HG03039 (cell line): ENCODE results near the gene MEGF10.

Experiments
- ATAC-seq: cut with Tn5 transposase; IDR thresholded peaks from one replicate; pipeline ENCODE4 v1.9.1; 2021; ENCODE audit warnings: mild to moderate bottlenecking, moderate library complexity; ENCODE audit not compliant: unreplicated experiment

Gene MEGF10

DNA sequence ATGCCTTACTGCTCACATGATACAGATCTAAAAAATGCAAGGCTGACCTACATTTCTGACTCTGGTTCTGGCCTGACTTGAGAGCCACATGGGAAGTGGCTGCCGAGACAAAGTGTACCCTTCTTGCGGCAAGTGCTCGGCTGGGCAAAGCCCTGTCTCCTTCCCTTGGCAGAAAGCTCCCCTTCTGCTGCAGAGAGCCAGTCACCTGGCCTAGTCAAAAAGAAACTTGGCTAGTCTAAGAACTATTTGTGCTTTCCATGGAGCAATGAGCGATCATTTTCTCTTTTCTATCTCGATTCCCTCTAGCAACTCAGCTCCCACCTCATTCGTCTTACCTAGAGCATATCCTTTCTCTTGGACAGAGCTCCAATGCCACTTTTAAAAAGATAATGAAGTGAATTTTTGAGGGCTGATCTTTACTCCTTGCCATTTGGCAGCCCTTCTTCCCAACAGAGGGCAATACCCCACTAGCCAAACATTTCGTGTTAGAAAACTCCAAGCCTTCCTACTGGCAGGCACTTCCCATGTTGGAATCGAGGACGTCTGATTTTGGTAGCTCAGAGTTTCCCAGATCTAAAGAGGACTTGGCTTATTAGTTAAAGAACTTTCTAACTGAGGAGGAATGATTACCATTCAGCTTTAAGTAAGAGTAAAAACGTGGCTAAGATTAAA lies 118.8 kb downstream of the MEGF10 start:
- no peak for ATAC-seq

DNA sequence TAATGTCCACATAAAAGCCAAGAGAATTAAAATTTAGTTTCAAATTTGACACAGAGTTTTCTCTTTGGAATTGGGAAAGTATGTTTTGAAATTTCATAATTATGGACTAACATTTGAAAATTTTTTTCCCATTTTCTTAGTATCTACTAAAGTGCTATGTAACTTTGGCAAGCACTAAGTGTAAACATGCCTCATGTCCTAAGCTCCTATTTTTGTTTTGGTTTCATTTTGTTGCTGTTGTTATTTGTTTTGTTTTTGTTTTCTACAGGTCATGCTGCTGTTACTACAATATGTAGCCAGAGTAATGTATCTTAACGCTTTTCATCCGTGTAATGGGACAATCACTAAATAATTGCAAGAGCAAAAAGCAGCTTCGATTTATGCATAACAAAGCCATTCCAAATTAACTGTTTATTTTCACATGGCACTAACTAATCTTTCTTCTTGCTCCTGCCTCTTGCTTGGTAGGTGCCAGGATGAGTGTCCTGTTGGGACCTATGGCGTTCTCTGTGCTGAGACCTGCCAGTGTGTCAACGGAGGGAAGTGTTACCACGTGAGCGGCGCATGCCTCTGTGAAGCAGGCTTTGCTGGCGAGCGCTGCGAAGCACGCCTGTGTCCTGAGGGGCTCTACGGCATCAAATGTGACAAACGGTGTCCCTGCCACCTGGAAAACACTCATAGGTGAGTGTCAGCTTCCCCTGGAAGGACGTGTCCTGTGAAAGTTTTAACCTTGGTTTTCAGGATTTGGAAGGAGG lies 119.5 kb downstream of the MEGF10 start:
- ATAC-seq, result no peak

DNA sequence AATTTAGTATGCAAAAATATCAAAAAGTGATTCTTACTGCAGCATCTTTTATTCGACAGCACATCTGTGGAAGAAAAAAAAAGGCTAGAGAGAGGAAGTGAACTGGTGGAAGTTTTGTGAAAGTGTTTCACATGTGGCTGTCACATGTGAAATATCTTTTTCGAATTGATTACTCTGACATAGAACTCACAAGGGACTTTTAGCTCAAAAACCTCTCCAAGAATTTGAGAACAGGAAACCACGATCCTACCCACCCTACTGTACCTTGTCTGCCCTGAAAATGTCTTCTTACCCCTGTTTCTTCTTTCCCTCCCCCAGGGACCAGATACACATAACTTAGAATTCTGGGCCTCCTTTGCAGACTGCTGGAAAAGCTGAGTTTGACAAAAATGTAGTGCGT lies 120.4 kb downstream of the MEGF10 start:
- ATAC-seq, result no peak

DNA sequence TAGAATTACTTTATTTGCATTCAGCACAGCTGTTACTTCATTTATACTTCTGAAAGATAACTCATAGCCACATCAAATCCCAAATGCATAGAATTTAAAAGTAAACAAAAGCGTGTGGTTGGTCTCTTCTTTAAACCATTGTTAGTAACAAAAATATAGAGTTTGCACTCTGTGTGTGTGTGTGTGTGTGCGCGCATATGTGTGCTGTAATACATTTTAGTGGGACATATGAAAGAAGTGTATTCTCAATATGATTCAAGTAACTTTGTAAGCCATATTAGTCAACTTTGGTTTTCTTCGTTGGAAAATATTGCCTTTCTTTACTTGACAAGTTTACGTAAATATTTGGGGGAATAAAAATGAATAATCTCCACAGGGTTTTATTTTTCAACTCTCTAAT lies 120.8 kb downstream of the MEGF10 start:
- no peak for ATAC-seq

DNA sequence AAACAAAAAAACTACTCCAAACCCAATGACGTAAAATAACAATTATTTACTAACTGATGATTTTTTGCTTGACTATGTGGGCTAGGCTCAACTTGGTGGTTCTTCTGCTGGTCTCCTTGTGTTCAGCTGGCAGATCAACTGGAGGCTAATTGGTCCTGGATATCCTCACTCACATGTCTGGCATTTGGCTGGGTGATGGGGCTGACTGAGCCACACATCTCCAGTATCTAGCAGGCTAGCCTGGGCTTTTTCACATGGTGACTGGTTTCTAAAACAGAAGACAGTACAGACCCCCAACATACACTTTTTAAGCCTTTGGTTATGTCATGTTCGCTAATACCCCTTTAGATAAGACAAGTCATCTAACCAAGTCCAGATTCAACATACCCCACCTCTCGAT lies 122.1 kb downstream of the MEGF10 start:
- no peak for ATAC-seq

DNA sequence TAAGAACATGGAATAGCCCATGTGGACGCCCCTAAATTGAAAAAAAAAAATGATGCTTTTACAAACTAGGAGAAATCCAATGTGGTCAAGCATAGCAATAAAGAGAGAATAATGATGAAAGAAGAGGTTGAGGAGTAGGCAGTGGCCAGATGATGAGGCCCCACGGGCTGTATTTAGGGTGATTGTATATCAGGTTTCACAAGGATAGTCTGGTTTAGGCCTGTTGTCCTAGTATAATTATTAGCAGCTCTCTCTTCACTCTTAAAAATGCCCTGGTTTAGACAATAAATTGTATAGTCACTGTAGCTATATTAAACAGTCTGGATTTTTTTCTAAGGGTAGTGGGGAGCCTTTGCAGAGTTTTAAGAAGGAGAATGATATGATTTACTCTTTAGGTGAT lies 124.4 kb downstream of the MEGF10 start:
- ATAC-seq, result no peak

DNA sequence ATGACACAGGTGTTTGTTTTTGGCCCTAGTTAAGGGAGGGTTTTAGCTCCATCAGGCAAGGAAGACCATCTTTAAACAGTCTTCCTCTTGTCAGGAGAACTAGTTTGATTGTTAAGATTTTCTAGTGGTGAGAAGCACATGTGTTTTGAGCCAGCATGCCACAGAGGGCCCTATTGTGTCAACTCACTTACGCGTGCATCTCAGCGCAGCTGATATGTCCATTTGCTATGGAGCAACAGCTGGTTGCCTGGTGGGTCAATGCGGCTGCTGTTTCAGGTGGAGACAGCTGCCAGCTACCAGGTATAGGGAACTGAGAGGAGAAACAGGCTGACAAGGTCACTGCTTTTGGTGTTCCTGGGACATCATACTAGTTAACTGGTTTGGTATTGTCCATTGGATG lies 126.3 kb downstream of the MEGF10 start:
- no peak for ATAC-seq

DNA sequence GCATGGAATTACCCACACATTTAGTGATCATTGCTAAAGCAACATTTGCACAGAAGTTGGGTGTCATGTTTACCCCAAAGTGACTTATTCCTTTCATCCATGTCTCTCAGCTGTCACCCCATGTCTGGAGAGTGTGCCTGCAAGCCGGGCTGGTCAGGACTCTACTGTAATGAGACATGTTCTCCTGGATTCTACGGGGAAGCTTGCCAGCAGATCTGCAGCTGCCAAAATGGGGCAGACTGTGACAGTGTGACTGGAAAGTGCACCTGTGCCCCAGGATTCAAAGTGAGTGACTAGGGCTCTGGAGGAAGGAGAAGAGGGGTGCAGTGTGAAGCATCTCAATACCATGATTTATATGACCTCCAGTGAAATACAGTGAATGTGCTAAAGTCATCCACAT lies 126.9 kb downstream of the MEGF10 start:
- no peak for ATAC-seq

DNA sequence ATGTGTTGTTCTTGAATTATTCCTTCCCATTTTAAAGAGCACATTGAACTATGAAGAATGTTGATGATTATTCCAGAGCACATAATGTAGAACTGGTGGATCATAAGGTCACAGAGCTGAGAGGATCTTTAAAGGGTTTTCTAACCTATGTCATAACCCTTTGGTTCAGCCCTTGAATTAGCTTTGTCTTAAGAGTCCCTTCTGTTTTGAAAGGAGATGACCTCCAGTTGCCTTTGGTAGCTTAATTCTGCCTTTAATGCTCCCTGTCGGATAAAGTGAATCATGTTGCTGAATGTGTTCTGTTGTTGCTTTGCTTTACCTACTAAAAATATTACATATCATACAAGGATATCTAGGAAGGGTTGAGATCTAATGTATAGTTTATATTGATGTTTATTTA lies 127.8 kb downstream of the MEGF10 start:
- ATAC-seq, result no peak

DNA sequence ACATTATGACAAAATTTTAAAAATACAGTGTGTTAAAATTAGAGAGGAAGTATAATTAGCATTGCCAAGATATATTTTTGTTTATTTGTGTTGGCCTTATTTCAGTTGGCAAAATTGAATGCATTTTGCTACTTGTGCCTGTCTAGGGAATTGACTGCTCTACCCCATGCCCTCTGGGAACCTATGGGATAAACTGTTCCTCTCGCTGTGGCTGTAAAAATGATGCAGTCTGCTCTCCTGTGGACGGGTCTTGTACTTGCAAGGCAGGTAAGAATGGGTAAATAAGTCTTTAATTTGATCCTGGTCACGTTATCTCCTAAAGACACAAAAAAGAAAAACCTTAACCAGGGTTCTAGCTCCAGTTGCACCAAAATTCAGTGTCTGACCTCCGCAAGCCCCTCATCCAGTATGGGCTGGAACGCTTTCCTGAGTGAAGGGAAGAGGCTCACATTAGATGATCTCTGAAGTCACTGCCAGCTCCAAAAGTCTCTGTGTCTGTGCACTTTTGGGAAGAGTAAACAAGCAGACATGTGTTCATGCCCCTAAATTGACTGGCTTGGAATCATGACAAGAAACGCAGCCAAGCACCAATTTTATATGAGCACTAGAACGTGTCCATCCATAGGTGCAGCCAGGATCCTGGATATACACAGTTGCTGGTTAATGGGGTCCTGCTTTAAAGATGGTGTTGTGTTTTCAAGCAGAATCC lies 128.5 kb downstream of the MEGF10 start:
- ATAC-seq, result no peak

DNA sequence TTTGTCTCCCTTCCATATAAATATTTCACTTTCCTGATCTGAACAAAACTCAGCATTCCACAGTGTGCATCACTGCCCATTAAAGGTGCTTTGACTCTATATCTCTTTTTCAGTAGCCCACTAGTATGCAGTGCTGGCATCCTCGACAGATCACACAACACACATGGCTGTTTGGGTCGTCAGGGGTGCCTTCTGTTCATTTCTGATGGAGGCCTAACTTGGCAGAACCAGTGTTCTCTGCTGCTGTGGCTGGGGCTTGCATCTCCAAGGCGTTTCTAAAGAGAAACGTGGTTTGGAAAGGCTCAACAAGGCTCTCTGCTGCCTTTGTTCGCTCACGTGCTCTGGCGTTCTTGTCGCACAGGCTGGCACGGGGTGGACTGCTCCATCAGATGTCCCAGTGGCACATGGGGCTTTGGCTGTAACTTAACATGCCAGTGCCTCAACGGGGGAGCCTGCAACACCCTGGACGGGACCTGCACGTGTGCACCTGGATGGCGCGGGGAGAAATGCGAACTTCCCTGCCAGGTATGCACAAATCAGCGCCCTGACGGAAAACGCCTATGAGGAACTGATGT lies 129.2 kb downstream of the MEGF10 start:
- no peak for ATAC-seq

DNA sequence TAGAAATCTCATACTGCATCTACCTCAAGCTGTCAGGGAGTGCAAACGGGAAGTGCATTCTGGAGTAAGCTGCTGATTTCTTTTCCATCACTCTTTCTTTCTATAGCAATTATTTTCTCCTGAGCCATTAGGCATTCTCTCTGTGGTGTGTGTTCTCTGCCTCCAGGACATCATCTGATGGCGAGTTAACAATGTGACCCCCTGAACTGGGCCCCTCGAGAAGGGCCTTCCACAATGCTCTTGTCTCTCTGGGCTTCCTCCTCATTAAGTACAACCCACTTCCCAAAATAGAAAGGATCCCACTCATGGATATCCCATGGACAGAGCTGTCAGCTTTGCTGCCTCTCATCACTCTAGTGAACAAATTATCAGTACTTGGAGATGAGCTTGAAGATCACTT lies 130.2 kb downstream of the MEGF10 start:
- ATAC-seq, result no peak

DNA sequence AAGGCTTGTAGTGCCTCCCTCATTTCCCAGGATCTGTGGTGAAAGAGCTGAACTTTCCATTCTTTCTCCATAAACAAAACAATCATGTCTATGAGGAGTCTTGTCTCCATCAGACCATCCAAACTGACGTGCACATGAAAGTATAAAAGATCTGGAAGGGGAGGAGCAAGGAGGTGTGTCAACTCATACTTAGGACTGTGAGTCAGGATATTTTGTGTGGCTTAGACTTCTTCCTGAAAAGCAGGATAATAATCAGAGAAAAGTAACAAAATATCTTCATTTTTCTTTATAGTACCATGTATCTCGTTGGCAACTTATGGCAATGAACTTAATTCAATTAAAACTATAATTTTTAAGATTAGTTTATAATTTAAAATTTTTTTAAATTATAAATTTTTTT lies 130.9 kb downstream of the MEGF10 start:
- ATAC-seq, result no peak

DNA sequence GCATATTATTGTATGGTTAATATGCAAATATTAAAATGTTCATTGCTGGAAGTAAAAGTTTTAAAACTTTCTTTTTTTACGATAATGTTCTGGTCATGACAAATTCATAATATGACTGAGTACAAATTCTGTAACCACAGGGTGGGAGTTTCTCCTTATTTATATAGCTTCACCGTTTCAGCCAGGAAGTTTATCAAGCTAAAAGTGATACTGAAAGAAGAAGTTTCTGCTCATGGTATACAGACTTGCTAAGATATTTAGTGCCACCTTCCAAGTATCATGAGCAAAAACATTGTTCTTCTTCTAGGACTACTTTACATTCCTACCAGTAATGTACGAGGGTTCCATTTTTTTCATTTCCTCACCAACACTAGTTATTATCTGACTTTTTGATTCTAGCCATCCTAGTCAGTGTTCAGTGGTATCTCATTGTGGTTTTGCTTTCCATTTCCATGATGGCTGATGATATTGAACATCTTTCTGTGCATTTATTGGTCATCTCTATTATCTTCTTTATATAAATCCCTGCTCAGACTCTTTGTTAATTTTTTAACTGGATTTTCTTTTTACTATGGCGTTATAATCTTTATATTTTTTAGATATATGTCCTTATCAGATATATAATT lies 132.7 kb downstream of the MEGF10 start:
- ATAC-seq, result peak; percentile 66

DNA sequence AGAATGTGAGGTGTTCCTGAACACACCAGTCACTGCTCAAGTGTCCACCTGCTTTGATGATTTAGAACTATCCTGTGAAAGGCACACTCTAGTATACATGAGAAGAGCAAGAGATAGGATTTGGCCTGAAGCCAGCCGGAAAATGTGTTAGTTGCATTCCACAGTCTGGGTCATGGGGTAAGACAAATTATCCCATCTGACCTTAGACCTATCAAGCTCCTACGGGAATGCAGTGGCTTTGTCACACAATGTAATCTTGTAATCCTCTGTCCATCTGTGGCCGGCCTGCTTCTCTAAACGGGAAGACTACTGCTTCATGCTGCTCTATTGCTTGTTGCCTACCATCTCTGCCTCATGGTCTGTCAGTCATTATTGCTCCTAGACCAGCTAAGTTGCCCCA lies 134.4 kb downstream of the MEGF10 start:
- ATAC-seq, result no peak

DNA sequence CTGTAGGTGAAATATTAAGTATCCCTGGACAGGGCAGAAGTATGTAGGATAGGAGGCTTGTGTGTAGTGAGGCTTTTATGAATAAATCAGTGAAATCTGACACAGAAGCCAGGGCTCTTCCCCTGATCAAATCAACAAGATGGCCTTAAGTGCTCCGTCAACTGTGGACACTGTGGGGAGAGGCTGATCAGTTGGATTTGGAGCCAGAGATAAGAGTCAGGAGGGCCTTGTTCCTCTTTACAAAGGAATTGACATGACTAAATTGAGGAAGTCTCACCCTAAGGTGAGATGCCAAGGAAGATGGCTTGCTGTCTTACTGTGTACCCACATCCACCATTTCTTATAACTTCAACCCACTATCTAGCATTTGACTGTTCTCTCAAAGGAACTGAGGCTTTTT lies 135.3 kb downstream of the MEGF10 start:
- no peak for ATAC-seq

DNA sequence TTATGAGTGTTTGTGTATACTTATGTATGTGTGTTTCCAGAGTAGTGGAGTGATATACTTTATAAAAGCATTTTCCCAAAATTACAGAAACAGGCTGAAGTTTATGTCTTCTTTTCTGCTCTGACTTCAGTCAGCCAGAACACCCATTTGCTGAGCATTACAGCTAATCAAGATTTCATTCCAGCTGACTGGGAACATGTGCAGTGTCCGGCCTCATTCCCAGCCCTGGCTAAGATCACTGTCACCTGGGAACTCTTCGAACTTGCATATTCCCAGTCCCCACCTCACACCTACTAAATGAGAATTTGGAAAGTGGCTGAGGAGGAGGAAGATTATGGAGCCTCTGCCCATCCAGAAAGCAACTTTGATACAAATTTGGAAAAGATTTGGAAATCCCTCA lies 136.1 kb downstream of the MEGF10 start:
- ATAC-seq, result no peak

DNA sequence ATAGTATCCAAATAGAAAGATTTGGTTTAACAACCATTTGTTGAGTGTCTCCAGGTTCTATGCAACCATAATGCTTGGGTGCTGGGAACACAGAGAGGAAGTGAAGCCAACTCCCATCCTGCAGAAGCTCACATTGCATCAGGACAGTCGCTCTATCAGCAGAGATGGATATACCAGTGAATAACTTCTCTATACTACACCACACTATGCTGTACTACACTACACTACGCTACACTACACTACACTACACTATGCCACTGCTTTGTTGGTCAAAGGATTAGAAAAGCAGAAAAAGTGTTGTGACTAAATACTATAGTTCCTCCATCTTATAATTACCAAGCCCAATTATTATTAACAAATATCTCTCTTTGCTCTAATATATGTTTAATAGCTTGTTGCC lies 137.7 kb downstream of the MEGF10 start:
- ATAC-seq, result no peak

DNA sequence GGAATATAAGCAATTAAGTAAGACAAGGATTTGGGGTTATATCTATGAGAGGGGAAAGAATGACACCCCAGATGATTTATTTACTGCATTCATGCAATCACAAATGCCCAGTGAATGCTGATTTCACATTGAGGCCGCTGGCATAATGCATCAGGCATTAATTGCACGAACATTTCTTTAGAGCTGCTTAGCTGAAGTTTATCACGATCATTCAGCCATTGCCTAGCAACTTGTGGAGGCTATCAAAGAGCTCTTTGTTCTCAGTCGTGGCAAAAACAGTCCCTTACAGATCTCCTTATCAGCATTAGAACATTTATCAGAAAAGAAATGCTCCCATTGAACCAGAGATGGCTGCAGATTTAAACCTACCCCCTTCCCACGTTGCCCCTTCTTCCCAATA lies 138.2 kb downstream of the MEGF10 start:
- ATAC-seq, result no peak

DNA sequence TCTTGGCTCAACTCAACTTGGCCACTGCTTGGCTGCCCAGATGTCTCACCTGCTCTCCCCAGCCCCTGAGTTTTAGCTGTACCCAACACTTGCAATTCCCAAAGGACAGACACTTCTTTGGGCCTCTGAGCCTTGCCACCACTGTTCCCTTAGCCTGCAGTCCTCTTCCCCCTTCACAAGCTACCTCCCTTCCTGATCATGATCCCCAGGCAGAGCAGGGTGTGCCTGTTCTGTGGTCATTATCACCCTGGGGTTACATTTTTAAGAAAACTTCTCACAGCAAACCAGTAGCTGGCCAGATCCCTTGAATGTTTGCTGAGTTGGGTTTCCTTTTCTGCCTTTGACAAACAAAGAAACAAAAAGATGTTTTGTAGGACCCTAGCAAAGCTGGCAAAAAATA lies 139.3 kb downstream of the MEGF10 start:
- ATAC-seq, result no peak

DNA sequence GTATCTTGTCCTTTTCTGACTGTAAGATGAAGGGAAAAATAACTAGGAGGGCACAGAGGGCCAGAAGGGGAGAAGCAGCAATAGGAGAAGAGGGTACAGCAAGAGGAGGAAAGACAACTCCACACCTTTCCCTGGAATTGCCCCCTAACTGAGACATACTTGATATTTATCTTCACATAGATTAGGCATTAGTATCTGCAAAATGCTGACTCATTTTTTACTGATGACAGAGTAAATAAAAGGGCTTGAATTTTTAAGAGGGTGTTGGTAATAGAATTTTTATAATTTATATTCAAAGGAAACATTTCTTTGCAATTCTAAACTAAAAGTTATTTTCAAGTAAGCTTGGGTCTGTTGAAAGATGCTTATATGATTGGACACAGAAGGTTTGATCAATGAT lies 140.0 kb downstream of the MEGF10 start:
- ATAC-seq, result no peak
